Transverse colon (tissue), 4 donors: ENCODE results near the gene ZG16. TPM values are rescaled to one million over a fixed set of nuclear protein-coding genes. Genes with fewer than 3 reads are reported as not detected.
"Not testable (repeated sequence)": the region's sequence is repeated elsewhere in the genome, so short reads cannot be mapped to it uniquely, and the experiment has no call there.

Experiments used
- DNase-seq: peaks from one replicate; pipeline ENCODE4 v3.0.0-alpha.2; 2019
- H3K27ac ChIP-seq, 4 donors: fragments of 200-600 bp; sonication (generic); 2 replicates each; pipeline ENCODE4 v1.5.1; 2016 to 2018; ENCODE audit warnings: inconsistent platforms in 4 of 4
- H3K27me3 ChIP-seq: fragments of 200-600 bp; sonication (generic); 2 replicates; pipeline ENCODE4 v1.5.1; 2017; ENCODE audit warnings: inconsistent platforms
- H3K36me3 ChIP-seq, 4 donors: fragments of 200-600 bp; sonication (generic); 2 replicates each; pipeline ENCODE4 v1.5.1; 2017 to 2019; ENCODE audit warnings: inconsistent platforms in 4 of 4
- H3K4me1 ChIP-seq, 4 donors: fragments of 200-600 bp; sonication (generic); 2 replicates each; pipeline ENCODE4 v1.5.1; 2017 to 2020; ENCODE audit warnings: inconsistent platforms in 4 of 4
- H3K4me3 ChIP-seq, 4 donors: fragments of 200-600 bp; sonication (generic); 1 replicate in 1 of 4; 2 replicates in 3 of 4; pipeline versions ENCODE4 v1.5.1 to v1.6.1; 2017 to 2019; ENCODE audit warnings: inconsistent platforms in 4 of 4
- H3K9me3 ChIP-seq, 2 donors: fragments of 200-600 bp; sonication (generic); 2 replicates each; pipeline ENCODE4 v1.5.1; 2017 to 2019; ENCODE audit warnings: inconsistent platforms in 2 of 2
- CTCF ChIP-seq, 5 experiments: fragments of 200-600 bp in 3 of 5; fragments of 450-650 bp in 2 of 5; sonication (generic) in 3 of 5; IDR thresholded peaks; 1 replicate in 2 of 5; 2 replicates in 3 of 5; pipeline ENCODE4 v1.5.1; 2016 to 2017; ENCODE audit warnings: antibody characterized with exemption in 5 of 5, inconsistent platforms in 3 of 5, mild to moderate bottlenecking in 2 of 5, moderate library complexity in 1 of 5
- EP300 ChIP-seq: sonication (generic); formaldehyde crosslinking; IDR thresholded peaks from one replicate; pipeline ENCODE4 v1.6.1; 2017; ENCODE audit warnings: antibody characterized with exemption, low read depth
- POLR2A ChIP-seq: fragments of 450-650 bp; IDR thresholded peaks from one replicate; pipeline ENCODE4 v1.6.1; 2016; ENCODE audit warnings: antibody characterized with exemption, mild to moderate bottlenecking, moderate library complexity
- POLR2AphosphoS5 ChIP-seq, 3 donors: sonication (generic); formaldehyde crosslinking; IDR thresholded peaks; one replicate each; pipeline ENCODE4 v1.6.1; 2016; ENCODE audit warnings: antibody characterized with exemption in 3 of 3
- WGBS, 2 donors: methylation state at CpG; one replicate each; pipeline ENCODE4 v1.1.5; 2018; ENCODE audit warnings: low coverage in 1 of 2; 5-methylcytosine and 5-hydroxymethylcytosine counted together
- in situ Hi-C, 4 donors: fragments of 200-750 bp; cut with MboI; loops; one replicate each; pipeline versions ENCODE4 v1.15.0 to v1.15.1; 2017; ENCODE audit warnings: low sequenced_read_pairs in 3 of 4, low pct_ligation_motif_present in 1 of 4, low pct_unique_long_range_greater_than_20kb in 1 of 4
- intact Hi-C: fragments of 100-400 bp; cut with DNase I; formaldehyde crosslinking; loops from one replicate; pipeline ENCODE4 v1.15.1; 2023; ENCODE audit warnings: low total_unique reads
- total RNA-seq, 4 donors: library from RNA; depleted of rRNA; stranded (reverse); fragments of >200 nt; gene quantifications; one replicate each; pipeline ENCODE4 v1.1.0, GENCODE V29; 2016

ZG16 gene
- total RNA-seq, 4 donors from 2014 or later: 73.4 to 1,268 (median 104) TPM

DNA sequence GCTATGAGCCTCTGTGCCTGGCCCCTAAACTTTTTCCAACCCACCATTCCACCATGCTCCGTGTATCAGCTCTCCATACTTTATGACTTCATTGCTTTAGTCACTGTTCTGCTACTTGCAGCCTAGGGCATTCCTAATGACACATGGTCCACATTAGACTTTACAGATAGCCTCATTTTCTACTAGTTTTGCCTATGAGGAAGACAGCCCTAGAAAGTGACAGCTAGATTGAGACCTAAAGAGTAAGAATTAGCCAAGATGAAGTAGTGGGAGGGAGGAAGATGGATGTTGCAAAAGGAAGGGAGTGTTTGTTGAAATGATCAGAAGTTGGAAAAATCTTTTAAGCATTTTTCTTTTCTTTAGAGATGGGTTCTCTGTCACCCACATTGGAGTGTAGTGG lies 43.3 kb upstream of the ZG16 start:
- Histone ChIP-seq H3K36me3 (no peaks in the 10 kb centered on the region), H3K27me3 (no peaks in the 10 kb centered on the region), H3K4me1 (peaks cover 8 to 47% (median 22%) of the 10 kb centered on the region in 4 donors), H3K9me3 (no peaks in the 10 kb centered on the region), H3K27ac (no peak overlapping the region), H3K4me3 (peak overlapping the region in 1 of 4 donors; percentile 26)
- TF ChIP-seq POLR2AphosphoS5 (IDR thresholded peaks at IDR 0.05): no peak
- no peak for TF ChIP-seq POLR2A
- in situ Hi-C loops (no loop called here), intact Hi-C loops (no loop called here)
- 69% methylated on average over 1 of the region's 1 CpG; no CpG with 5 or more reads in 1 of the 2 donors for WGBS, 2 donors
- DNase-seq: no peak

DNA sequence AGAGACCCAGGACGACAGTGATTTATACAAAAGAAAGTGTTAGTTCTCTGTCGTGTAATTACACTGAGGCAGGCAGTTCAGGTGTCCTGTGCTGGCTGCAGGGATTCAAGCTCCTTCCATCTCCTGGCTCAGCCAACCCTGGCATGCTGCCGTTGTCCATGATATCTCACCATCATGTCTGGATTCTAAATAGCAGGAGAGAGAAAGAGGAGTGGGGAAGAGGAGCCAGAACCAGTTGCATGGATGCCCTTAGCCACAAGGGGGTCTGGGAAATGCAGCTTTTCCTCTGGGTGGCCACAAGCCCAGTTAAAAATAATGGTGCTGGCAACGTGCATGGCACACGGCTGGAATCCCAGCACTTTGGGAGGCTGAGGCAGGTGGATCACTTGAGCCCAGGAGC lies 41.9 kb upstream of the ZG16 start:
- DNase-seq: no peak
- Histone ChIP-seq H3K4me3 (peak overlapping the region in 1 of 4 donors; percentile 26), H3K27ac (peak overlapping the region; percentile 1 to 41 (median 22)), H3K27me3 (no peaks in the 10 kb centered on the region), H3K36me3 (no peaks in the 10 kb centered on the region), H3K9me3 (no peaks in the 10 kb centered on the region), H3K4me1 (peaks cover 13 to 59% (median 25%) of the 10 kb centered on the region in 4 donors)
- intact Hi-C loops: no loop called here
- whole genome bisulfite sequencing, 2 donors: 60 to 63% methylated on average over 1 to 5 of the region's 5 CpGs
- TF ChIP-seq CTCF (IDR thresholded peaks at IDR 0.05): no peak
- TF ChIP-seq EP300: no peak
- TF ChIP-seq POLR2A: no peak
- no peak for TF ChIP-seq POLR2AphosphoS5 (IDR thresholded peaks at IDR 0.05)
- in situ Hi-C loops: no loop called here

- no peaks in the 10 kb centered on the region for H3K27me3 ChIP-seq
- 60 to 65% methylated on average over 1 to 6 of the region's 6 CpGs for WGBS, 2 donors
- no peaks in the 10 kb centered on the region for H3K36me3 ChIP-seq
- in situ Hi-C loops: no loop called here
- peak overlapping the region; percentile 1 to 74 (median 50) for H3K27ac ChIP-seq
- DNase-seq: peak; percentile 53
- peaks cover 13 to 65% (median 32%) of the 10 kb centered on the region in 4 donors for H3K4me1 ChIP-seq
- H3K4me3 ChIP-seq: peak overlapping the region in 1 of 4 donors; percentile 26
- TF ChIP-seq EP300 (no peak), POLR2AphosphoS5 (IDR thresholded peaks at IDR 0.05) (peak in 2 of 3 donors; percentile 72 to 86), POLR2A (peak; percentile 61), CTCF (IDR thresholded peaks at IDR 0.05) (no peak)
- H3K9me3 ChIP-seq: no peaks in the 10 kb centered on the region
- intact Hi-C loops: no loop called here
Observed at GRCh38 chr16:29736764-29737163, 41.3 kb upstream of the ZG16 start.

DNA sequence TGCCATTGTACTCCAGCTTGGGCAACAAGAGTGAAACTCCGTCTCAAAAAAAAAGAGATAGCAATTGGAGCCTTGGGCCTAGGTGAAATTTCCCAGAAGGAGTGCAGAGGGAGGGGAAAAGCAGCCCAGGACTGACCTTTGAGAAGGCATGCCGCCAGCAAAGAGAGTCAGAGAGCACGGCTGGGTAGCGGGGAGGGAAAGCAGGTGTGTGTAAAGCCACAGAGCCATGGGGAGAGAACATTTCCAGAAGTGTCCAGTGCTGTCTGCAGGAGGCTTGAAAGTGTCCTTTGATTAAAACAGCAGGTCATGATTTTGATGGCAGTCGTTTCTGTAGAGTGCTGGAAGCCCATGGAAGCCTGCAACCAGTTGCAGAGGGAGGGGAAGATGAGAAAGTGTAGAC lies 40.3 kb upstream of the ZG16 start:
- H3K27ac ChIP-seq: peak overlapping the region; percentile 2 to 85 (median 70)
- intact Hi-C loops (no loop called here), in situ Hi-C loops (no loop called here)
- no peaks in the 10 kb centered on the region for H3K9me3 ChIP-seq
- H3K4me3 ChIP-seq: no peak overlapping the region
- no peaks in the 10 kb centered on the region for H3K36me3 ChIP-seq
- DNase-seq: no peak
- TF ChIP-seq POLR2AphosphoS5 (IDR thresholded peaks at IDR 0.05) (no peak), POLR2A (no peak), CTCF (IDR thresholded peaks at IDR 0.05) (no peak), EP300 (no peak)
- peaks cover 13 to 75% (median 36%) of the 10 kb centered on the region in 4 donors for H3K4me1 ChIP-seq
- no peaks in the 10 kb centered on the region for H3K27me3 ChIP-seq
- 50 to 65% methylated on average over 5 of the region's 5 CpGs for WGBS, 2 donors

DNA sequence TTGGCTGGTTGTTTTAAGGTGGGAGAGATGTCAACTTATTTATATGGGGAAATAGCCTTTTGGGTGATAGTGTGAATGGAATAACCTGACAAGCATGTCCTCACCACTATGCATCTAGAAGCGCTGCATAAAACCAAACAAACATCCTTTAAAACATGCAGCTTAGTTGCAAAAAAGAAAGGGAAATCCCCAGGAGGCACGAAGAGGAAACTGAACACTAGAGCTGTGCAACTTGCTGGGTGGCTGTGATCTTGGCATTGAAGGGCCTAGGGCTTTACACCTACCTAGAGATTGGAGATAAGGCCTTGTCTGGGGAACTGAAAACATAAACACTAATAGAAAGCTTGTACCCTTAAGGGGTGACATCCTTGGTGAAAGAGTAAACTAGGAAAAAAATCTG lies 39.5 kb upstream of the ZG16 start:
- Histone ChIP-seq H3K4me3 (no peak overlapping the region), H3K27ac (peak overlapping the region; percentile 52 to 85 (median 70)), H3K27me3 (no peaks in the 10 kb centered on the region), H3K9me3 (no peaks in the 10 kb centered on the region), H3K4me1 (peaks cover 13 to 83% (median 40%) of the 10 kb centered on the region in 4 donors), H3K36me3 (no peaks in the 10 kb centered on the region)
- TF ChIP-seq POLR2AphosphoS5 (IDR thresholded peaks at IDR 0.05): no peak
- TF ChIP-seq CTCF (IDR thresholded peaks at IDR 0.05): no peak
- no peak for TF ChIP-seq POLR2A
- no peak for TF ChIP-seq EP300
- DNase-seq: peak; percentile 44
- 44% methylated on average over 1 to 2 of the region's 2 CpGs for WGBS, 2 donors
- intact Hi-C loops: no loop called here
- in situ Hi-C loops: no loop called here

DNA sequence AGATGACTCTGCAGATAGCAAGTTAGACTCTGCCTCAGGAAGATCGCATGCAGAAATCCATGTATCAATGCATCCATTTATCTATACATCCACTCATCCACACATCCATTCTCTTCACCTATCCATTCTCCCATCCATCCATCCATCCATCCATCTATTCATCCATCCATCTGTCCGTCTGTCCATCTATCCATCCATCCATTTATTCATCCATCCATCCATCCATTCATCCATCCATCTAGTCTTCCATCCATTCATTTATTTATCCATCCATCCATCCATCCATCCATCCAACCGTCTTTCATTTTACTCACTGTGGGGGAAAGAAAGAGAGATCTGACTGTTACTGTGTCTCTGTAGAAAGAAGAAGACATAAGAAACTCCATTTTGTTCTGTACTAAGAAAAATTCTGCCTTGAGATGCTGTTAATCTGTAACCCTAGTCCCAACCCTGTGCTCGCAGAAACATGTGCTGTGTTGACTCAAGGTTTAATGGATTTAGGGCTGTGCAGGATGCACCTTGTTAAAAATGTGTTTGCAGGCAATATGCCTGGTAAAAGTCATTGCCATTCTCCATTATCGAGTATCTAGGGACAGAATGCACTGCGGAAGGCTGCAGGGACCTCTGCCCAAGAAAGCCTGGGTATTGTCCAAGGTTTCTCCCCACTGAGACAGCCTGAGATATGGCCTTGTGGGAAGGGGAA lies 38.0 kb upstream of the ZG16 start:
- intact Hi-C loops, H3K36me3 ChIP-seq, in situ Hi-C loops, H3K9me3 ChIP-seq, H3K4me3 ChIP-seq, H3K27me3 ChIP-seq: not testable (repeated sequence)
- peaks cover 13 to 93% (median 53%) of the 10 kb centered on the region in 4 donors for H3K4me1 ChIP-seq
- peak overlapping the region; percentile 74 to 85 (median 82) for H3K27ac ChIP-seq
- 57 to 59% methylated on average over 4 to 6 of the region's 6 CpGs for WGBS, 2 donors
- DNase-seq: peak; percentile 38
